ENCODE results near the gene KSR2. TPM values are rescaled to one million over a fixed set of nuclear protein-coding genes. Genes with fewer than 3 reads are reported as not detected.

Gene KSR2
- total RNA-seq, 4 donors from 2014 or later = 0.32 to 7.0 (median 0.60) TPM

GRCh38 chr12:117606945-117607344 is 361.8 kb downstream of the KSR2 start:
- no peak overlapping the region for H3K27ac ChIP-seq
- no peaks in the 10 kb centered on the region for H3K36me3 ChIP-seq
- intact Hi-C loops (cut with DNase I; ENCODE audit: low total_unique reads) (no loop called here), in situ Hi-C loops (cut with MboI; ENCODE audit: low pct_ligation_motif_present in 1 of 4, low pct_unique_long_range_greater_than_20kb in 1 of 4, low sequenced_read_pairs in 3 of 4) (no loop called here)
- TF ChIP-seq POLR2A (IDR thresholded peaks at IDR 0.05) (no peak), EP300 (IDR thresholded peaks at IDR 0.05; ENCODE audit: low read depth) (no peak), CTCF (IDR thresholded peaks at IDR 0.05) (no peak), POLR2AphosphoS5 (IDR thresholded peaks at IDR 0.05) (no peak)
- H3K9me3 ChIP-seq = peaks cover 0 to 3% of the 10 kb centered on the region in 2 donors
- no peak for DNase-seq
- WGBS, 2 donors (ENCODE audit: low coverage in 1 of 2) = 19 to 58% methylated on average over 2 to 5 of the region's 5 CpGs
- no peak overlapping the region for H3K4me3 ChIP-seq
- H3K4me1 ChIP-seq = no peaks in the 10 kb centered on the region
- no peaks in the 10 kb centered on the region for H3K27me3 ChIP-seq

GRCh38 chr12:117606024-117606423 is 362.8 kb downstream of the KSR2 start:
- intact Hi-C loops (cut with DNase I; ENCODE audit: low total_unique reads) (no loop called here), in situ Hi-C loops (cut with MboI; ENCODE audit: low pct_ligation_motif_present in 1 of 4, low pct_unique_long_range_greater_than_20kb in 1 of 4, low sequenced_read_pairs in 3 of 4) (no loop called here)
- Histone ChIP-seq H3K27ac (no peak overlapping the region), H3K36me3 (no peaks in the 10 kb centered on the region), H3K4me3 (no peak overlapping the region), H3K27me3 (no peaks in the 10 kb centered on the region), H3K9me3 (peaks cover 0 to 3% of the 10 kb centered on the region in 2 donors), H3K4me1 (no peaks in the 10 kb centered on the region)
- TF ChIP-seq POLR2A (IDR thresholded peaks at IDR 0.05) (no peak), EP300 (IDR thresholded peaks at IDR 0.05; ENCODE audit: low read depth) (no peak), POLR2AphosphoS5 (IDR thresholded peaks at IDR 0.05) (no peak), CTCF (IDR thresholded peaks at IDR 0.05) (no peak)
- DNase-seq = no peak

GRCh38 chr12:117603316-117604113 is 365.3 kb downstream of the KSR2 start:
- Histone ChIP-seq H3K27me3 (no peaks in the 10 kb centered on the region), H3K4me1 (no peaks in the 10 kb centered on the region), H3K36me3 (no peaks in the 10 kb centered on the region), H3K27ac (no peak overlapping the region), H3K9me3 (peaks cover 0 to 3% of the 10 kb centered on the region in 2 donors), H3K4me3 (no peak overlapping the region)
- in situ Hi-C loops (cut with MboI; ENCODE audit: low pct_ligation_motif_present in 1 of 4, low pct_unique_long_range_greater_than_20kb in 1 of 4, low sequenced_read_pairs in 3 of 4) = no loop called here
- TF ChIP-seq EP300 (IDR thresholded peaks at IDR 0.05; ENCODE audit: low read depth) = no peak
- TF ChIP-seq POLR2AphosphoS5 (IDR thresholded peaks at IDR 0.05) = no peak
- no peak for TF ChIP-seq POLR2A (IDR thresholded peaks at IDR 0.05)
- no peak for TF ChIP-seq CTCF (IDR thresholded peaks at IDR 0.05)
- WGBS, 2 donors (ENCODE audit: low coverage in 1 of 2) = 50 to 56% methylated on average over 2 to 4 of the region's 4 CpGs
- DNase-seq = no peak
- intact Hi-C loops (cut with DNase I; ENCODE audit: low total_unique reads) = no loop called here

- no peak for DNase-seq
- in situ Hi-C loops (cut with MboI; ENCODE audit: low pct_ligation_motif_present in 1 of 4, low pct_unique_long_range_greater_than_20kb in 1 of 4, low sequenced_read_pairs in 3 of 4) (loop anchor here (10.0 to 25.0 kb wide), 3 partner anchors 235 to 363 kb away; partner anchors contain the start of gene NOS1 (in 2 of the 4)), intact Hi-C loops (cut with DNase I; ENCODE audit: low total_unique reads) (no loop called here)
- Histone ChIP-seq H3K27ac (no peak overlapping the region), H3K9me3 (no peaks in the 10 kb centered on the region), H3K4me1 (no peaks in the 10 kb centered on the region), H3K4me3 (no peak overlapping the region), H3K36me3 (no peaks in the 10 kb centered on the region), H3K27me3 (no peaks in the 10 kb centered on the region)
- TF ChIP-seq CTCF (IDR thresholded peaks at IDR 0.05) = no peak
- 74 to 80% methylated on average over 1 to 5 of the region's 5 CpGs for WGBS, 2 donors (ENCODE audit: low coverage in 1 of 2)
Observed at GRCh38 chr12:117599849-117600248, 368.9 kb downstream of the KSR2 start.
